GM03348 (cell line): ENCODE measurements around the gene SACM1L.
"Not testable (repeated sequence)": the region's sequence is repeated elsewhere in the genome, so short reads cannot be mapped to it uniquely, and the experiment has no call there.

ENCODE experiments used
- DNase-seq: peaks from one replicate; pipeline ENCODE4 v3.0.0; 2012; ENCODE audit warnings: low spot score

Gene SACM1L

DNA sequence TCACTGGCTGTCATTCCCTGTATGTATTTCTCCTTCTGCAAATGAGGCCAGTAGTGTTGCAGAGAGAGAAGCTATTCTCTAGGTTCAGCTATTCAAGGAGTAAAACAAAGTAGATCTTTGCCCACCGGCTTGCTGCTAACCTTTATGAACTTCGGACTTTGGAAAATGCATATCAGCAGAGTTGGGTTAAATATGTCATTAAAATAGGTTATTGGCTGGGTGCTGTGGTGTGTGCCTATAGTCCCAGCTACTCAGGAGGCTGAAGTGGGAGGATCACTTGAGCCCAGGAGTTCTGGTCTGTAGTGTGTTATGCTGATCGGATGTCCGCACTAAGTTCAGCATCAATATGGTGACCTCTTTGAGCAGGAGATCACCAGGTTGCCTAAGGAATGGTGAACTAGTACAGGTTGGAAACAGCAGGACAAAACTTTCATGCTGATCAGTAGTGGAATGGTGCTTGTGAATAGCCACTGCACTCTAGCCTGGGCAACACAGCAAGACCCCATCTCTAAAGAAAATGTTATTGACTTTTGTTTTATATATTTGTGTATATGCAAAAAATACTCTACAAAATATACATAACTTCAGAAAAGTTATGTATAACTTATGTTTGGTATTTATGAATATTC is 53.4 kb downstream of the SACM1L start:
- DNase-seq: no peak

DNA sequence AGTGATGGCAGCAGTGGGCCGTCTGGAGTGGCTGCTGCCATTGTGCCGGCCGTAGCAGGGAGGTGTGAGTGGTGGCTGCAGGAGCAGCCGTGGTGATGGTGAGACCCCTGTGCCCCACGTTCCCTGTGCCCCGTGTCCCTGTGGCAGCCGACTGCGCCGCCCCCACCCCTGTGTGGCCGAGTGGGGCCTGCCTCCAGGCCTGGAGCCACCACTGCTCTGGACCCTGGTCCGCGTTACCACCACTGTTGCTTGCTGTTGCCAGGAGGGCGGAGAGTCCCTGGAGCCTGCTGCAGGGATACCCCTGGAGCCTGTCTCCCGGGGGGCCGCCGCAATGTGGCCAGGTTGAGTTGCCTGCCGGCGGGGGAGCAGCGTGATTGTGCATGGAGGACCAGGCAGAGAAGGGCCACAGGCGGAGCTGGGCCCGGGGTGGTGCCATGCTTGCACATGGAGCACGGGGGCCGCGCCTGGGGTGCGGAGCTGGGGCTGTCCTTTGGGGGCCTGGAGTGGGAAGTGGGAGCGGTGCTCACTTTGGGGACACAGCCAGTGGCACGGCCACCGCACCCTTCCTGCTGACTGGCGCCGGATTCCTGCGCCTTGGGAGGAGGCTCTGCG is 57.1 kb downstream of the SACM1L start:
- DNase-seq: no peak

DNA sequence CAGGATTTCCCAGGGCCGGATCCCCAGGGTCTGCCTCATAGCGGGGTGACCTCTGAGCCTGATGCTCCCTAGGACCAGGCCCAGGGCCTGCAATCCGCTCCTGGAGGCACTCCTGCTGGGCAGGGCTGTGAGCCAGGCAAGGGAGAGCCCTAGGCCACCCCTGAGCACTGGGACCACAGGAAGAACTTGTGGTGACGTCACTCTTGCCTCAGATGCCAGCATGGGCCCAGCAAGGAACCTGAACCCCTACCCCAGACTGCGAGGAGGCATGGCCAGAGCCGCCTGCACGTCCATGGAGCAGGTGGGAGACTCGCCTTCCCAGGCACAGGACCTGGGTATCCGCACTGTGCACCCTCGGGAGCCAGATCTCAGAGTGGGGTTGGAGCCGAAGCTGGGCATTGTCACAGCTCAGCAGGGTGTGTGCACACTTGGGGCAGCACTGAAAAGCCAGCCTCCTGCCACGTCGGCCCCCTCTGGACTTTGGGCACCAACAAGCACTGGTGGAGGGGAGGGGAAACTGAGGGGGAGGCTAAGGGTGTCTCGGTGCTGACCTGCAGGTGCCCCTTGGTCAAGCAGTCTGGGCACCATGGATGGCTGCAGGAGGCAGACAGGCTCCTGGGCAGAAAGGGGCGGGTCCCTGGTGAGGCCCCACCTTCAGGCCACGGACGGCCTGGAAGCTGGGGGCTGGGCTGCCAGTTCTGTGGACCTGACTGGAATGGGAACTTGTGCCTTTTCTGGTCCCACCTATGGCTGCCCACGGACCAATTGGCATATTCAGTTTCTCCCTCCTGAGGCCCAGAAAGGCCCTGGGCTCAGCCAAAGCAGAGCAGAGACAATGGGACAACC is 57.8 kb downstream of the SACM1L start:
- no peak for DNase-seq

DNA sequence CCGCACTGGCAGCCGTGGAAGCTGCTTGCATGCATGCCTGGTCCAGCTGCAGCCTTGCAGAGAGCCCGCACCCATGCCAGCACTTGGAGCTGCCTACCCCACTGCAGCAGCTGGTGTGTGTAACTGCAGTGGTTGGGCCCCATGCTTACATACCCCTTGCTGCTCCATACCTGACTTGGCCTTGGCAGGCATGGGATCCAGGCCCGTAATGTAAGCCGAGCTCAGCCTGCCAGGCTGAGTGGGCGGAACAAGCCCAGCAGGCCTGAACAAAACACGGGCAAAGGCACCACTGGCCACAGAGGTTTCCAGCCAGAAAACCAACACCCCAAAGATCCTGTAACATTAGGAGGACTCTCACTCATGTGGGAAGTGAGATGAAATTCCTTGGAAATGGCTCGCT is 58.9 kb downstream of the SACM1L start:
- DNase-seq: no peak

DNA sequence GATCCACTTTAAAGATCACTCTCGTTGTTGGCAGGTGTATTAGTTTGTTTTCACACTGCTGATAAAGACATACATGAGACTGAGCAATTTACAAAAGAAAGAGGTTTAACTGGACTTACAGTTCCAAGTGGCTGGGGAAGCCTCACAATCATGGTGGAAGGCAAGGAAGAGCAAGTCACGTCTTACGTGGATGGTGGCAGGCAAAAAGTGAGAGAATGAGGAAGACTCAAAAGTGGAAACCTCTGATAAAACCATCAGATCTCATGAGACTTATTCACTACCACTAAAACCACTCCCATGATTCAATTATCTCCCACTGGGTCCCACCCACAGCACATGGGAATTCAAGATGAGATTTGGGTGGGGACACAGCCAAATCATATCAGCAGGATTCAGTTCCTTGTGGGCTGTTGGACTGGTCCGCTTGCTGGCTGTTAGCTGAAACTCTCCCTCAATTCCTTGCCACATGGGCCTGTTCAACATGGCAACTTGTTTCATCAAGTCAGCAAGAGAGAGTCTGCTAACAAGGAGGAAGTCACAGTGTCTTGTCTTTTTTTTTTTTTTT is 59.9 kb downstream of the SACM1L start:
- not testable (repeated sequence) for DNase-seq

DNA sequence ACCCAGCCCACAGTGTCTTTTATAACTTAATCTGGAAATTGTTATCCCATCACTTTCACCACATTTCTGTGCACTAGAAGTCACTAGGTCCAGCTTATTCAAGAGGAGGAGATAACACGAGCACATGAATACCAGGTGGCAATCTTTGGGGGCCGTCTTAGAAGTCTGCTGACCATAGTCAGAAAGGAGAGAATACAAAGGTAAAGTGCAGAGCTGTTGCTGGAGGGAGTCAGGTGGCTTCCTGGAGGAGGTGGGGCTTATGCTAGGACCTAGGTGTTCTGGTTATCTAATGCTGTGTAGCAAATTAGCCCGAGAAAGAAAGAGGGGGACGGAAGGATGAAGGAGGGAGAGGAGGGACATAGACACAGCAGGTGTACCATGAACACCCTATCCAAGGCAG is 60.7 kb downstream of the SACM1L start:
- DNase-seq: no peak

DNA sequence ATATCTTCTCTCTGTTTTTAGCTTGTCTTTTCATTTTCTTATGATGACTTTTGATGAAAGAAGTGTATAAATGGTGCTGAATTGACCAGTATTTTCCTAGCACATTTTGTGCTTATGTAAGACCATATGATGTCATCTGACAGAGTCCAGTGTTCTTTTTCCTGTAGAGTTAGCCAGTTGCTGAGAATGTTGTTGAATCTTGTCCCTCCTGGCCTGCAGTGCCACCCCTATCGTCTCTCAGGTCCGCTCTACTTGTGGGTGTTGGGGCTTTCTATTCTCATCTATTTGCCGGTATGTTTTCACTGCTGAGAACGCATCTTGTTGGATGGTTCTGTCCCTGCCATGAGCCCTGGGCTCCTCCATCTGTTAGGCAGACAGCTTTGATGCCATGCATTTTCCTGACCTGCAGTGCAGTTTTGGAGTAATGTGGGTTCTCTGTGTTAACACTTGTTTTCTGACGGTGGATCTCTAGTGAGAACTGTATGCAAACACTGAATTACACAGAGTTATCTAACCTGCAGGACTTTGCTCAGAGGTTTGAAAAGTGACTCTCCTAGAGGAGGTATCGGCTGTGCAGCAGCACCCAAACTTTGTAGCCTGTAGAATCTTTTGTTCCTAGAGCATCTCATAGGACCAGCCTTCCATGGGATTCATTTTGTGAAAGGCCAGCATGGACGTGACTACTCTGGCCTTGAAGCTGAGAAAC is 62.5 kb downstream of the SACM1L start:
- no peak for DNase-seq

DNA sequence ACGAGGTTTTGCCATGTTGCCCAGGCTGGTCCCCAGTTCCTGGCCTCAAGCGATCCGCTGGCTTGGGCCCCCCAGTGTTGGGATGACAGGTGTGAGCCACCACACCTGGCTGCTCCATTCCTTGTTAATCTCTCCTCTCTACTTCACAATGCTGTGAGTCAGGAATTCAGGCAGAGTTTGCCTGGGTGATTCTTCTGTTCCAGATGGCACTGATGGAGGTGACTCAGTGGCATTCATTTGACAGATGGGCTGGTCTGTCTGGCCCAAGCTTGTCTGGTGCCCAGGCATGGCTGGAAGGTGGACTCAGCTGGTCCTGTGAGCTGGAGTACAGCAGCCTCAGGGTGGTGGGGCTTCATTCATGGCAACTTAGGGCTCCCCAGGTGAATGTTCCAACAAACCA is 63.9 kb downstream of the SACM1L start:
- no peak for DNase-seq

DNA sequence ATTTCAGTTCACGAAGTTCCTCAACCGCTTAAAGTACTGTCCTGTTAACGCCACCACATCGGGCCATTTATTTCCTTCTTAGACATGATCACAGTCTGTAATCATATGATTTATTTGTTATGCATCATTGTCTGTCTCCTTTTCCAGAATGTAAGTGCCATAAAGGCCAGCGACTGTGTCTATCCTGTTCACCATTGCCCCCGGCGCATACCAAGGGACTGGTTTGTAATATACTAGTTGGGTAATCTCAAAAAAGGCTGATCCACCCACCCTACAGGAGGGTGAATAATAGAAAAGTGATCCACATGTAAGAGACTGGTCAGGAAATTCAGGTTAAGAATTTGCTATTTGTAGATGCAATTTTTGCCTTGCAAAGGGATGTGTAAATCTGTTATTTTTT is 65.3 kb downstream of the SACM1L start:
- no peak for DNase-seq

DNA sequence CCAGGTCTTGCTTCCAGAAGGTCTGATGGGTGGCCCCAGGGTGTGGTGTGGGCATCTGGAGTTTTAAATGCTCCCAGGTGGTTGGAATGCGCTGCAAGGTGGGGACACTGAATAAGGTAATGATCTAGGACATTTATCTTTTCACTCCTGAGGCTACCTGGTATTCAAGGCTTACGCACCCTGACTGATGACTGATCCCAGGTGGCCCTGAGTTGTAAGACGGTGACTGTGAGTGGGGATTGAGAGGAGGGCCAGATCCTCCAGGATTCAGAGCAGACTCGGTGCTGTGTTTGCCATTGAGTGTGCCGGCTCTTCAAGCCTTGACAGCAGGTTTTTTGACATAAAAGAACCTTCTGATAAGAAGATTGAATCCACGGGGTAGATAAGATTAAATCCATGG is 66.9 kb downstream of the SACM1L start:
- DNase-seq: no peak

DNA sequence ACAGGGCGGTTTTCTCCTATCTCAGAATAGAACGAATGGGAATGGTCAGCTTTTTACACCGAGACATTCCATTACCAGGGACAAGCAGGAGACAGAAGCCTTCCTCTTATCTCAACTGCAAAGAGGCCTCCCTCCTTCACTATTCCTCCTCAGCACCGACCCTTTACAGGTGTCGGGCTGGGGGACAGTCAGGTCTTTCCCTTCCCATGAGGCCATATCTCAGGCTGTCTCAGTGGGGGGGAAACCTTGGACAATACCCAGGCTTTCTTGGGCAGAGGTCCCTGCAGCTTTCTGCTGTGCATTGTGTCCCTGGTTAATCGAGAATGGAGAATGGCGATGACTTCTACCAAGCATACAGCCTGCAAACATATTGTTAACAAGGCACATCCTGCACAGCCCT is 67.9 kb downstream of the SACM1L start:
- not testable (repeated sequence) for DNase-seq

DNA sequence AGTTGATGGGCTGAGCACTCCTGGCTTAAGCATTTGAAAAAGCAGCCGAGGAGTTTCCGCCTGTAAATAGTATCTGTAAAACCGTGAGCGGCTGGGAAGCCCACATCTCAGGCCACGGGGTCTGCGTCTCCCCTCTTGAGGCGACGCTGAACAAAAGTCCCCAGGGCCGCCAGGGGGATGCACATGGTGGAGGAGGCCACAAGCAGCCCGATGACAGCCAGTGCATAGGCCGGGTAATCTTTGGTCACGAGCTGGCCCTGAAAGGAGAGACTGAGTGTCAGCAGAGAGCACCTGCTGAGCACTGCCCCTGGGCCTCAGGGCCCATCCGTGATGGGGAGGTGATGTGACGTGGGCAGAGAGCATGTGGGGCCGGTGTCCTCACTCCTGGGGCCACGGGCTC is 69.7 kb downstream of the SACM1L start:
- no peak for DNase-seq

DNA sequence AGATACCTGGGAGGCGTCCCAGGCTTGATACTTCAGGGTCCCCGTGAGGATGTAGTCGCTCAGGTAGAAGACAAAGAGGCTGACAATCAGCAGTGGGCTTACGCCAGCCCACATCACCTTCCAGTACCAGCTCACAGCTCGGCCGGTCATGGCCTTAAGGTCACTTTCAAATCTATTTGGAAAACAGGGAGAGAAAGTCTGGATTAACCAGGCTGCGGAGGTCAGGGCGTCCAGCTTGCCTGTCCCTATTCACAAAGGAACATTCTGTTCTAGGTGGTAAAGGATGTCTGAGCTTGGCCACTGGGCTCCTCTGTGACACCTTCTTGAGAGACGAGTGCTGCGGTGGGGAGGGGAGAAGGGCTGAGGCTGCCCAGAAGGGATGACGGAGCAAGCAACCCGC is 70.7 kb downstream of the SACM1L start:
- DNase-seq: no peak

DNA sequence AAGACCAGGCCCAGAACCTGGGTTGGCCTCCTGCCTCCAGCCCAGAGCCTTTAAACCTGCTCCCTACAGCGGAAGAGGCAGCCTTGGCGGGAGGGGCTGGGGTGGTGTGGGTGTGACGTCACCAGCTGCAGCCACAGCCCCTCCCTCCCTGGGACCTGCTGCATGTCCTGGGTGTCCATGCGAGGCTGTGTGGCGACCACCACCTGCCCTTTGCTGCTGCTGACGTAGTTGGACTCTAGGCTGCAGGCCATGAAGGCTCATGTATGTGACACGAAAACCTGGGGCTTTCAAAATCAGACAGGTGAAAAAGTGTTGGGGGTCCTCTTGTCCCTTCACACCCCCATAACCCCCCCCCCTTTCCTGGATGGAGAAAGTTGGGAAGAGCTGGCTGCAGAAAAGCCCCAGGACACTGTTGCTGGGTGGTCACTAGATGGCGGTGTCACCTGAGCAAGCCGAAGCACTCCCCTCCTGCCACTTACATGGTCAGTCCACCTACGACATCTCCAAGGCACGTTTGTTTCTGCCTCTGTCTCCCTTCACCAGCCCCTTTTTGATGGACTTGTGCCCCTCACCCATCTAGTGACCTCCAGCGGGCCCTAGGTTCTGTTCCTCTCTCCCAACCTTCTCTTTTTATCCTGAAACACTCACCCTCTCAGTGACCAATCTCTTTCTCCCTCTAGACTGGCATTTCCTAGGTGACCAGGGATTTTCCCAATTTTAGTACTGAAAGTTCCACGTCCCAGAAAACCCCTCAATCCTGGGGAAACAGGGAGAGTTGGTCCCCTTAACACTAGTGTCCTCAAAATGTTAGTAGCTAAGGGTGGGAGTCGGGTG is 71.9 kb downstream of the SACM1L start:
- peak; percentile 90 for DNase-seq

DNA sequence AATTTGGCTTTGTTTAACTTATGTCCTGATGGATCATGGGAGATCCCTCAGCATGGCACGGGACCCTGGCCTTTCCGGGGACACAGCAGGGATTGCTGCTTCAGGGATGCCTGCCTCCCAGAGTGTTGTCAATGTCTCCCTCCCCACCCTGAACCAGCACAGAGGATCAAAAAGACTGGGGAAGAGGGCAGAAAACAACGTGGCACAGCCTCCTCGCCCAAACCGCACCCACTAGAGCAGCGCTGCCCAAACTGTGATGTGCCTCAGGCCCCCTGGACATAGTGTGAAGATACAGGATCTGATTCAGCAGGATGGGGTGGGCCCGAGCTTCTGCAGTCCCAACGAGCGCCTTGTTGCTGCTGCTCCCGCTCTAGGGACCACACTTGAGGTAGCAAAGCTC is 72.6 kb downstream of the SACM1L start:
- no peak for DNase-seq

DNA sequence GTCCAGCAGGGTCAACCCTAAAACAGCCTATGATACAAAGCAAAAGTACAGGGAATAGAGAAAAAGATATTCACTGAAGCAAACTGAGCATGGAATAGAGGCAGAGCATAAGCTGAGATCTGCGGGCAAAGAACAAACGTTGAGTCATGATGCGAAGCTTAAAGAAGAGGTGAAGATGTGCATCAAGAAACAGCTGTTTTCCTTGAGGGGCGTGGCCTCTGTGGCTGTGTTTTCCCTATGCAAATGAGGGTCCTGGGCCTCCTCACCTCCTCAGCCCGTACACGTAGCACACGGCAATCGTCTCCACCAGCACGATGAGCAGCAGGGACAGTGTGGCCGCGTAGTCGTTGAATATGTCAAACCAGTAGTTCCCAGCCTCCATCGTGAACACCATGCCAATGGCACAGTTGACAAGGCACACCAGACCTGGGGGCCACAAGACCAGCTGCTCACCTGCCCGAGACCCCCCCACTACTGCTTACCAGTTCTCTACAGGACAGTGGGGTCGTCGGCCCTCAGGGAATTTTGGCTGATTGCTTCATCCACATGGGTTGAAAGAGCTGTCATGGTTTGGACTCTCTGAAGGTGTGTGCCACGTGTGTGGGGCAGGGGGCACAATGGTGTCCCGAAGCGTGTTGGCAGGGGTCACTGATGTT is 73.6 kb downstream of the SACM1L start:
- no peak for DNase-seq

DNA sequence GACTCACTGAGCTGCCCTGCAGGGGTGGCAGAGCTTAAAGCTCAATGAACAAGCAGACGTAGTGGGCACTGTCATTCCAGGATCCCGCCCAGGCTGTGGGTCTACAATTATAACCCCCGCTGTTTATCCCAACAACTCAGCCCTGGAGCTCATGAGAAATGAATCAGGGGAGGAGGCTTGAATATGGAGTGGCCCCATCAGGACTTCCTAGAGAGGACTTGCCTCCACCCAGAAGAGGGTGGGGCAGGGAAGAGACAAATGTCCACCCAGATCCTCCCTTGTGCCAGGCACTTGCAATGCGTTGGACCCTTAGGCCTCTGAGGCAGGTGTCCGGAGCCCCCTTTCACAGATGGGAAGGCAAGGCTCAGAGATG is 74.1 kb downstream of the SACM1L start:
- DNase-seq: no peak

DNA sequence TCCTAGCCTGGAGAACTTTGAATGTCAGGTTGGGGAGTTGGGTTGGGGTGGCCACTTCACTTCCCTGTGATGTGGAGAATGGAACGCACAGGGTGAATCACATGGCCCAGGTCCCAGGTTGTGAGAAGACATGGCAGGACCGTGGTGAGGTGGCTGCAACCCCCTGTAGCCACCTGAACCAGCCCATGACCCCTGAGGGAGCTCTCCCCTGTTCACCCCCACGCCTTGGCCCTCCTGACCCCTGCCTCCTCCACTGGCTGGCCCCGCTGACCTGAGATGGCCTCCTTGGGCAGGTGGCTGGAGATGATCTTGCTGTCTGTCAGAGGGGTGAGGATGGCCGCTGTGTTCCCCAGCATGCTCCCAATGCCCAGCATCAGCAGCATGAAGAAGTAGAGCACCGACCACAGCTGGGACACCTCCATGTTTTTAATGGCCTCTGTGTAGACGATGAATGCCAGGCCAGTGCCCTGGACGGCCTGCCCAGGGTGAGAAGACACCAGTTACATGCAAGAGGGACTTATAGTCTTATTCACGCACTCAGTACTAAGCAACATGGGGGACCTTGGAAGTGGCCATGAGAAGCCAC is 76.2 kb downstream of the SACM1L start:
- no peak for DNase-seq

DNA sequence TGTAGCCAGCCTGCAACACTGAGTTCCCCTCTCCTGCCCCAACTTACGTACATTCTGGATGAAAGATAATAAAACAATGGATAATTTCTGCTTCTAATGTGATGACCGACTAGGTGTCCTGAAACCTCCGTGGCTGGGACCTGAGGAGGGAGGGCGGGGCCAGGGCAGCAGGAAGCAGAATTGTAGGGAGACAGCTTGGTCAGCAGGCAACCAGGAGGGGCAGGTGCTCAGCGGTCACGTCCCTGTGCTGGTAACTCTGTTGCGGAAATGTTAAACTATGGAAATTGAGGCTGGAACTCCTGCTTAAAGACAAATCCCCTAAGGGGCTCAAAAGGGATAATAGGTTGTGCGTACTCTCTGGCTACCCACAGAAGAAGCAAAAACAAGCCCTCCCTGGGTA is 76.8 kb downstream of the SACM1L start:
- DNase-seq: no peak

DNA sequence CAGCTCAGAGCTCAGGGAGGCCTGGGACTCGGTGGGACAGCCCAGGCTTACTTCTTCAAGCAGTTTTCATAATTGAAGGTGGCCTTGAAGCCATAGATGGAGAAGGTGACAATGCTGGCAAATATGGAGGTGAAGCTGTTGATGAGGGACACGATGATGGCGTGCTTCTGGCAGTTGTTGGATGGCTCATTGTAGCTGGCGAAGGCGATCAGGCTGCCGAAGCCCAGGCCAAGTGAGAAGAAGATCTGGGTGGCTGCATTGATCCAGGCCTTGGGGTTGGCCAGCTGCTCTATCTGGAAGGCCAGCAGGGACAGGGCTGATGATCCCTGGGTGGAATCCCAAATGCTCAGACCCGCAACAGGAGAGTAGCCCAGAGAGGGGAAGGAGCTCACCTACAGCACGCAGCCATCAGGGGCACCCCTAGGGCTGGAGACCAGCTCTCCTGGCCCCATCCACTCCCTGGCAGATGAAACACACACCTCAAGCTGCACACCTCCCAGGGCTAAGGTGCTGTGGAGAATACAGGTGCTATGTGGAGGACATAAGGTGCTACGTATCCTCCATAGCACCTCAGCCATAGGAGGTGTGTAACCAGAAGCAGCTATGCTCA is 82.1 kb downstream of the SACM1L start:
- no peak for DNase-seq
